Adrenal gland (tissue), 5 donors: ENCODE data around the gene SLC25A1.

Experiments
- POLR2A ChIP-seq, 2 donors: fragments of 450-650 bp; IDR thresholded peaks; one replicate each; pipeline ENCODE4 v1.6.1; 2017; ENCODE audit warnings: antibody characterized with exemption in 2 of 2, mild to moderate bottlenecking in 2 of 2, moderate library complexity in 1 of 2
- TF ChIP-seq, protein P1 (sequence below), 6 experiments: fragments of 450-650 bp in 4 of 6; fragments of 200-600 bp in 2 of 6; sonication (generic) in 1 of 6; IDR thresholded peaks; 1 replicate in 5 of 6; 2 replicates in 1 of 6; pipeline versions ENCODE4 v1.5.1 to v1.8.0; 2016 to 2021; ENCODE audit warnings: antibody characterized with exemption in 6 of 6, mild to moderate bottlenecking in 2 of 6, moderate library complexity in 1 of 6
- donor health status: DM: no; HTN: no; CAD: no.

DNA sequence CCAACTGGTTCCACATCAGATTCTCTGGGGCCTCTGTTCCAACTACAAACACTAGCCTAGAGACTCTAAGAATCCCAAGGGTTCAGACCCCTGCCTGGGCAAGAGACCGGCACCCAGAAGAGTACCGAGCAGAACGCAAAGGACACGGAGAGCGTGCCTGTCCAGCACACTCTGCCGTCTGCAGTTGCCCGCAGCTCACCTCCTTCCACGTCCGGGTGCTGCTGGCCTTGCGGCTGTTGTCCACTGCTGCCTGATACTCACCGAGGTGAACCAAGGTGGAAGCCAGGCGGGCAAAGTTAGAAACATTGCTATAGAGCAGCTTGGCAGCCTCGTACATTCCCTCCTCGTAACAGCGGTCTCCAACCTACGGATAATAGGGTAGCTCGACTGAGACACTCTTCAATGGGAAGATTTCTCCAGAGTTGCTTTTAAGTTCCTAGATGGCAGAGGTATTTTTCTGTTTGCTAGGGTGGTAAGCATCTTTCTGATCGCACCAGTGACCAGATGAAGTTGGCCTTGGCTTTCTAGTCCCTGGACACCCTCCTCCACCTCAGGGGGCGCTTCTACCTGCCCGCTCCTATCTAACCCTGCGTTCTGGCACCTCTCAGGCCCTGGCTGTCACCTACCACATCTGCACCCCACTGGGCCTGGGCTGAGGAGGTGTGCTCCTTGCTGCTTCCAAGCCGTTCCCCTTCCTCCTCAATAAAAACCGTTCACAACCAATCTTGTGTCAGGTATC lies 22.8 kb upstream of the SLC25A1 start:
- TF ChIP-seq, protein P1, sequence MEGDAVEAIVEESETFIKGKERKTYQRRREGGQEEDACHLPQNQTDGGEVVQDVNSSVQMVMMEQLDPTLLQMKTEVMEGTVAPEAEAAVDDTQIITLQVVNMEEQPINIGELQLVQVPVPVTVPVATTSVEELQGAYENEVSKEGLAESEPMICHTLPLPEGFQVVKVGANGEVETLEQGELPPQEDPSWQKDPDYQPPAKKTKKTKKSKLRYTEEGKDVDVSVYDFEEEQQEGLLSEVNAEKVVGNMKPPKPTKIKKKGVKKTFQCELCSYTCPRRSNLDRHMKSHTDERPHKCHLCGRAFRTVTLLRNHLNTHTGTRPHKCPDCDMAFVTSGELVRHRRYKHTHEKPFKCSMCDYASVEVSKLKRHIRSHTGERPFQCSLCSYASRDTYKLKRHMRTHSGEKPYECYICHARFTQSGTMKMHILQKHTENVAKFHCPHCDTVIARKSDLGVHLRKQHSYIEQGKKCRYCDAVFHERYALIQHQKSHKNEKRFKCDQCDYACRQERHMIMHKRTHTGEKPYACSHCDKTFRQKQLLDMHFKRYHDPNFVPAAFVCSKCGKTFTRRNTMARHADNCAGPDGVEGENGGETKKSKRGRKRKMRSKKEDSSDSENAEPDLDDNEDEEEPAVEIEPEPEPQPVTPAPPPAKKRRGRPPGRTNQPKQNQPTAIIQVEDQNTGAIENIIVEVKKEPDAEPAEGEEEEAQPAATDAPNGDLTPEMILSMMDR (IDR thresholded peaks at IDR 0.05): no peak
- TF ChIP-seq POLR2A (IDR thresholded peaks at IDR 0.05): no peak
